ENCODE results near the gene EPHA10.
A peak's percentile ranks its signal among the peaks of the same experiment; 100 is the strongest.
"Not testable (repeated sequence)": the region's sequence is repeated elsewhere in the genome, so short reads cannot be mapped to it uniquely, and the experiment has no call there.

Gene EPHA10

DNA sequence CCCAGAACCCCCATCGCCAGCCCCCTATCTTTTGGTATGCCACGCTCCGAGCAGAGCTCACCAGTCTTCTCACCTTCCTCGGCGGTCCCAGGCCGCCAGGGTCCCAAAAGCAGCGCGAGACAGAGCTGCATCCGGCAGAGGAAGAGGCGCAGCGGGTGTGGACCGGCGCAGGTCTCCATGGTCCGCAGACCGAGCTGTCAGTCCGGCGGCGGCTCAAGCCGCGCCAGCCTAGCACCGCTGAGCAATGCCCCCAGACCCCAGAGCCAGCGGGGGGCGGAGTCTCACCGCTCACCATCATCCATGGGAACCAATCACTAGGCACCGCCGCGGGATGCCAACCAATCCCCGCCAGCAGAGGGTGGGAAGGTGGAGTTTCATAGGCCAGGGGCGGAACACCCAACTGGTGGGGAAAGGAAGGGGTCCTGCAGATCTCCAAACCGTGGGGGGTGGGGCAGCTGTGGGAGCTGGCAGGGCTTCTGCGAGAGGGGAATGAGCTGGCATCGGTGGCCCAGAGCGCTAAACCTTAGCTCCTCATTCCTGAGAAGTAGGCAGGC lies at the start of gene EPHA10:
Gene EPHA10 (minus strand): TSS at position 233 of the 554 bp plus-strand sequence. CDS start 54 bp downstream, at position 179.
- DNase-seq: peak; percentile 42

DNA sequence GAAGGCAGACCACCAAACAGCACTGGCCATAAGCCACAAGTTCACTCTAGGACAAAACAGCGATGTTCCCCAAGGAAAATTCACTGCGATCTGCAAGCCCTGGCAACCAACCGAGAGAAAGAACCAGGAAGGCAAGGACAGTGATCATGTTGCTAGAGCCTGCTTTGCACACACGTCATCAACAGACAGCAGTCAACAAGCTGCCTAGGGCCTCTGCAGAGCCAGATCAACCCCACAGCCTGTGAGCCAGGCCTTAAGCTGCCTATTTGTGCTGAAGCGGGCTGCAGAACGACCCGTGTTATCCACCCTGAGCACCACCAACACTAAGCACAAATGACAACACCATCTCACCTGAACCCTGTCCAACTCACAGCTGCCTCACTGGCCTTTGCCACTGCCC lies 49.3 kb upstream of the EPHA10 start:
- DNase-seq: no peak

DNA sequence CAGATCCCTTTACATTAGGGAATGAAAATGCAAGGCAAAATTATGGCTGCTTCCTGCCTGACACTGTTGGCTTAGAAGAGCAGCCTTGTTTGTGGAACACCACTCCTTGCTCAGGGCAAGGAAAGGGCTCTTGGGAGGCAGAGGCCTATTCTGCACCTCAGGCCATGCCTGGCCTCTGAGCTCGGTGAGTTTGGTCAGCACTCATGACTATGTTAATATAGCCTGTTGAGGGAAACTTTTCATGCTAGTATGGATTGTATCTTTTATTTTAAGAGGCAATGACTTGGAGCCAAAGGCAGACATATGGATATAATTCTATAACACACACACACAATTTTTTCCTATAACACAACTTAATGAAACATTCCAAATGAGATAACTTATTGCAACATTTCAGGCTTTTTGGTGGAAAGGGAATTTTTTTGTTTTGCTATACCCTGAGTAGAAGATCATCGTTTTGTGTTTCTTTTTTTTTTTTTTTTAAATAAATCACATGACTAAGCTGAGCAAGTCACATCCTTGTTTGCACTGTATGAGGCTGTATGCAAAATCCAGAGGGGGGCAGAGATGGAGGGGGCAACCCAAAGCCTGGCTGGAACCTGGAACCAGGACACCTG lies 48.7 kb upstream of the EPHA10 start:
- no peak for DNase-seq

DNA sequence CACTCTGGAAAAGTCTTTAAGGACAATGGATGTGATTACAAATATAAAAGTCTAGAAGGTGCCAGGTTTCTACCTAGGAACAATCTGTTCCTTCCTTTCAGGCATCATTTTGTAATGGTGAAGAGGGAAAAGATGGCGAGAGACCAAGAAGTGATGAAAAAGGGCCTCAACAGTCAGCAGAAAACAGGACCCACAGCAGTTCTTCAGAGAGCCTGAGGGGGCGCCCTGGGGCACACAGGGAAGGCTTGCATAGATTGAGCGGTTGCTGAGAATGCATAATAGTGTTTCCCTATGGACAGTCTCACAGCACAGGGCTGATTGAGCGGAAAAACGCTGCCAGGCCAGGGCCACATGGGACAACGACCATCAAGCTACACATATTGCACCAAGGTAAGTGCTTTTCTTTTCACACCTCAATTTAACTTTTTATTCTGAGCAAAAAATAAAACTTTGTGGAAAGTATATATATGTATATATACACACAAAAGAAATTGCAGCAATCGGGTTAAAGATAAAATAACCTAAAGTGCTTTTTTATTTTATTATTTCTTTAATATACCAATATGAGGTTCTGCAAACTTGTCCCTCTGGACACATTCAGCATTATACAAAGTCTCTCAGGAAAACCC lies 46.2 kb upstream of the EPHA10 start:
- peak; percentile 27 for DNase-seq

DNA sequence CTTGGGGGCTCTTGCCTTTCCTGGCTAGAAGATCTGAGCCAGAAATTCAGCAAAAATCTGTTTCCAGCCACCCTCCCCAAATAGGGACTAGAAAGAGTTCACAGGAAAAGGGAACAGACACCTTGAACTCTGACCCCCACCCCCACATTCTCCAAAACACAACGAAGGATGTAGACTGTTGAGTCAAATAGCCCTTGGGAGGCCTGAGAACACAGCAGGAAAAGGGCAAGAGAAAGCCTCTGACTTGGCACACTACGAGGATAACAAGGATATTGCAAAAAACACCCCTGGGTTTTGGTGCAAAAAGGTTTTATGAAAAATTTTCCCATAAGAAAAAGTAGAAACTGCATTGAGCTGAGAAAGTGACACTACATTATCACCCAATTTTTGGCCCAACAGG lies 45.0 kb upstream of the EPHA10 start:
- no peak for DNase-seq

DNA sequence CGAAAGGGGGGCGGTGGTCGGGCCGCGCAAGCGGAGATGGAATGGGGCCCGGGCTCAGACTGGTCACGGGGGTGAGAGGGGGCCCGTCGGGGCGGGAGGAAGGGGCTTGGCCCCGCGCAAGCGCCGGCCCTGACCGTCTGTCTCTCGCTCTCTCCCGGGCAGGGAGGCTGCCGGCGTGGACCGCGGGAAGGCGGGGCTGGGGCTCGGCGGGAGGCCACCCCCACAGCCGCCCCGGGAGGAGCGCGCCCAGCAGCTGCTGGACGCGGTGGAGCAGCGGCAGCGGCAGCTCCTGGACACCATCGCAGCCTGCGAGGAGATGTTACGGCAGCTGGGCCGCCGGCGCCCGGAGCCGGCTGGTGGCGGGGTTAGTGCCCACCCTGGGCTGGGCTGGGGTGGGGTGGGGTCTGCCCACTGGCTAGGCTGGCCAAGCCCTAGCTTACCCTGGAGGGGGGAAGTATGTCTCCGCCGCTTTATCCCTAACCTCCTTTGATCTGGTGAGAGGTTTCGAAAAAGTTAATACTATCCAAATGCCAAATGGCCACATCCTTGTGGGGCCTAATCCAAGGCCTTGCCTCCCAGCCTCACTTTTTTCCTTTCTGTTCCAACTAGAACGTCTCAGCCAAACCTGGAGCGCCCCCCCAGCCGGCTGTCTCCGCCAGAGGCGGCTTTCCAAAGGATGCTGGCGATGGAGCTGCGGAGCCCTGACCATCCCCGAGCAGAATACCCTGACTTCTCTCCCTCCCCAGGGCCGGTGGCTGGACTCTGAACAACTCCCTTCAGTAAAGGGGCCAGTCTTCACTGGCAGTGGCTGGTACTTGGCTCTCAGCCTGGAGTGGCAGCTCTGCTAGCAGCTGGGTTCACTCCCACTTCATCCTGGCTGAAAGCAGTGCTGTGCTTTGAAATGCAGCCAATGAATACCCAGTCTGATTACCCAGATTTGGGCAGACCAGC lies 43.7 kb upstream of the EPHA10 start:
- DNase-seq: no peak

DNA sequence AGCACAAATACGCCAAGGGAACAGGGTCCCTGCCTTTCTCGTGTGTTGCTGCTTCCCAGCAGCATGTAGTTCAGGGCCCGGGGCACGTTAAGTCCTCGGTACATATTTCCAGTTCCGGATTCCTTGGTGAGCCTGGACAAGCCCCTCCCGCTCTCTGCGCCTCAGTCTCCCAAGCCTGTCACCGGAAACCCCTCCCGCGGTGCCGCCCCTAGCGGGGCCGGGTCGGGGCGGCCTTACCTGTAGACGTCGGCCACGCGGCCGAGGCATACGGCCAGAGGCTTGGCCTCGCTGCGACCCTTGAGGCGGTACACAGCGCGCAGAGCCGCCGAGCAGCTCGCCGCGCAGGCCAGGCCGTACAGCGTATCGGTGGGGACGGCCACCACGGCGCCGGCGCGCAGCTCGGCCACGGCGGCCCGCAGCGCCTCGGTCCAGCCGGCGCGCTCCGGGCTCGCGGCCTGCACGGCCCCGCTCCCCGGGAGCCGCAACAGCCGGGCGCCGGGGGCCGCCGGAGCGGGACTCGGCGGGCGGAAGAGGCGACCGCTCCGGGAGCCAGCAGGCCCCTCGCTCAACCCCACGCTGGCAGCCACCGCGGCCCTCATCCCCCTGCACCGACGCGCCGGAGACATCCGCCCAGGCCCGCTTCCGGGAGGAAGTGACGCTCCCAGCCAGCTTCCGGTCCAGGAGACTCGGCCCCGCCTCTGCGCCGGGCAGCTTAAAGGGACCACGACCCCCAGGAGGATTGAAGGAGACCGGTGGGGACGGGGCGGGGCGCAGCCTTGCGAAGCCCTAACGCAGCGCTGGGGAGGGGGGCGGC lies 42.8 kb upstream of the EPHA10 start, which contains the start of the genes C1orf122 and YRDC:
Gene C1orf122 (plus strand): TSS at position 236 of the 814 bp plus-strand sequence. CDS start 615 bp downstream, outside the sequence.
Gene YRDC (minus strand): TSS at position 654 of the 814 bp plus-strand sequence. CDS start 28 bp downstream, at position 626.
- DNase-seq: peak; percentile 43

DNA sequence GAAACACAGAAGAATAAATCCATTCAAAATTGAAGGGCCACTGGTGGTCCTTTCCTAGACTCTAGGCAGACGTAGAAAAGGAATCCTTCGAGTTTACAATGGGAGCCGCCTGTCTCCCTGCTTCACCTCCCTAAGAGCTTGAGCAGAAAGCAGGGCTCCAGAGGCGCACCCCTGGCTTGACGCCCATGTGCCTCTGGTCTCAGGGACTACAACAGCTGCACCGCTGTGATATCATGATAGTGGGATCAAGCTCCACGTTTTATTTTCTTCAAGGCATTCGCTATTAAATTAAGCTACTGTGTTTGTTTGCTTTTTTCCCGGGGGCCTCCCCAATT lies 42.3 kb upstream of the EPHA10 start:
- DNase-seq: no peak

DNA sequence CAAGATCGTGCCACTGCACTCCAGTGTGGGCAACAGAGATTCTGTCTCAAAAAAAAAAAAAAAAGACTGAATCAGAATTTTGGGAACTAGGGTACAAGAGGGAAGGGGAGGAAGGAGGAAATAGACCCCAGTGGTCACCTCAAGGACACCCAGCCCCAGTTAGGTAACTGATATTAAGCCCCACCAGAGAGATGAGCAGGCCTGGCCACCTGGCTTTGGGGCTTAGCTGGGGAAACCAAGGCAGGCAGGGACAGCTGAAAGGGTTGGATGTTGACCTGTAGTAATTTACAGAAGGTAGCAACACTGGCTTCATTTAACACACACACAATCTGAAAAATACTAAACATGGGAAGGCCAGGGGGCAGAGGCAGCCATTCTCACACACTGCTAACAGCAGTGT lies 37.5 kb upstream of the EPHA10 start:
- DNase-seq: no peak

DNA sequence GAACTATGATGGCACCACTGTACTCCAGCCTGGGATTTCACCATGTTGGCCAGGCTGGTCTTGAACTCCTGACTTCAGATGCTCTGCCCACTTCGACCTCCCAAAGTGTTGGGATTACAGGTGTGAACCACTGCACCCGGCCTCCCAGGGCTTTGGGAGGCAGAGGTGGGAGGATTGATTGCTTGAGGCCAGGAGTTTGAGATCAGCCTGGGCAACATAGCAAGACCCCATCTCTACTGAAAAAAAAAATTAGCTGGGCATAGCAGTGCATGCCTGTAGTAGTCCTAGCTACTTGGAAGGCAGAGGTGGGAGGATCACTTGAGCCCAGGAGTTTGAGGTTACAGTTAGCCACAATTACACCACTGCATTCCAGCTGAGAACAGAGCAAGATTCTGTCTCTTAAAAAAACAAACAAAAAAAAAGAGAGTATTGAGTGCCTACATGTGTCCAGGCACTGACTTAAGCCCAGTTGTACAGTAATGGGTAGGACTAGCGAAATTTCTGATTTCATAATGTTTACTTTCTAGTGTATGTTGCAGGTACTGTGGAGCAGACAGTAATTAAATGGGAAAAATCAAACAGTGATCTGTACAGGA lies 32.9 kb upstream of the EPHA10 start:
- DNase-seq: no peak

DNA sequence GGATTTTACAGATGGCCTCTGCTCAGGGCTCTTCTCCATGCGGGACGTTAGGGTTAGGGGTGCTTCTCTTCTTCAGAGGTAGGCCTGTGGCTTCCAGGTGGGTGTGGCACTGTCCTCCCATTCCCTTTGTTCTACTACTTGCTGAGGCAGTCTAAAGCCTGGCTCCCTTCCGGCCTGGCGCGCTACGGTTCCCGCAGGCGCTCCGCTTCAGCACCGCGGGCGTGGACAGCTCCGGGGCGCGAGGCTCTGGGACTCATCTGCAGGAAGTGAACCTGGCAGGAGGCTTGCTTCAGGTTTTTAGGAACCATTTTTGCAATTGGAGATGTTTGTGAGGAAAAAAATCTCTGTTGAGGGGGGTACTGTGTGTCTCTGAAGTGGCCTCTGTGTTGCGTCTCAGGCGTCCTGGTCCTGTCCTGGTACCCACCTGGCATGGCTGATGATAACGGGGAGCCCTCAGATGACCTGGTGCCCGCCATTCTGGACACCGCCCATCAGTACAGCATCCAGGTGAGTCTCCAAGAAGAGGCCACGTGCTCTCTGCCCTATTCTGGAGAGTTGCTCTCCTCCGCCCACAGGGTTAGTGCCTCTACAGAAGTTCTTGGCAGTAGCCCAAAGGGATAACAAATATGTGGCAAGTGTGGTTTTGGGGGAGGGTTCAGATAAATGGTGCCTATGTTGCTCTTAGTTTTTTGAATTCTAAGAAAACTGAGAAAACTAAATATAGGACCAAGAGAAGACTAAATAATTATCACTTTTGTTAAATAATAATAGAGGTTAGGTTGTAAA lies 30.6 kb upstream of the EPHA10 start:
- DNase-seq: no peak

DNA sequence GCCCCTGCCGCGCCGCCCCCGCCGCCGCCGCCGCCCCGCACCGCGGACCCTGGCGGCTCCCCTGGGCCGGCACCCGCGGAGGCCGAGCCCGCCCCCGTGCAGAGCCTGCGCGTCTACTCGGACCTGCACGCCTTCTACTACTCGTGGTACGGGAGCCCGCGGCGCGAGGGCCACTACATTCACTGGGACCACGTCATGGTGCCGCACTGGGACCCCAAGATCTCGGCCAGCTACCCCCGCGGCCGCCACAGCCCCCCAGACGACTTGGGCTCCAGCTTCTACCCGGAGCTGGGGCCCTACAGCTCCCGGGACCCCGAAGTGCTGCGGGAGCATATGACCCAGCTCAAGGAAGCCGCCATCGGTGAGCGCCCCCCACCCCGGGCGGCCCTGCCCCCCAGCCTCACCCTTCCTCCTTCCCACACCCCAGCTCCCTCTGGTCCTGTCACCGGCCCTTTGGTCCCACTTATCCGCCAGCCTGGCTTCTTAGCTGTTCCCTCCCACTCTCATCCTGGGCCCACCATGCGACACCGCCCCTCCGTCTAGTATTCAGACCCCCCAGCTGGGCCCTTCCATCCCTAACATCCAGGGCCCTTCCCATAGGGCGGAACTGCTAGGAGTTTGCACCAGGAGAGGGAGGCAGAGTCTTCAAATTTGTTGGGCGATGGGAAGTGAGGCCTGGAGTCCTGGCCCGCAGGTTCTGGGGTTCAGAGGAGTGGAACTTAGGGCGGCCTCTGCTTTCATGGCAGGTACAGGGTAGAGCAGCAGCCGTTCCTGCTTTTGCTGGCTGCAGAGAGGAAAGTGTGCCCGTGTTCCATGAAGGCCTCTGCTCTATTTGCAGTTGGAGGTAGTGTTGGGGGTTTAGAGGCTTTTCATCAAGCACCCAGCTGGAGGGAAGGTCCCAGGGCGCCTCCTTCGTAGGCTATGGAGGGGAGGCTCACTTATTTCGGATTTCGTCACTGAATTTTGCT lies 29.7 kb upstream of the EPHA10 start:
- no peak for DNase-seq

DNA sequence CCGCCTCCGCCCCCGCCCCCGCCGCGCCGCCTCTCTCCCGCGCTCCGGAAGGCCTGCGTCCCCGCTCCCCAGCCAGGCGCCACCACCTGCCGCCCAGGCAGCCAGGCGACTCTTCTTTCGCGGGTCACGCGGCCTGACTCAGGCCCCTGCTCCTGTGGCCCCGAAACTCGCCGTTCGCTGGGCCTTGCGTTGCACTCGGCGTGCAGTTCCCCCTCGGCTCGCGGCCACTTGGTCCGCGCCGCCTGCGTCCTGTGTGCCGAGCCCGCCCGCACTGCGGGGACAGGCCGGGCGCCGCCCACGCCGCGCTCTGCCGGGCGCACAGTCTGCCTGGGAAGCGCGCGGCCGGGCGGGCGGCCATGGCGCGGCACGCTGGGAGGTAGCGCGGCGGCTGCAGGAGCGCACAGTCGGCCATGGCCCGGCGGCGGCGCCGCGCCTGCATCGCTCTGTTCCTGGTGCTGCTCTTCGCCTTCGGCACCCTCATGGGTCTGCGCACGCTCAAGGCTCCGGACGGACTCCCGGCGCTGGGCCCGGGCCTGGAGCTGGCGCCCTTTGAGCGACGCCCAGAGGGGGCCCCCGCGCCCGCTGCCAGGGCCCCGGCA lies 29.0 kb upstream of the EPHA10 start, which contains the start of gene MANEAL:
Gene MANEAL (plus strand): TSS at position 75 of the 599 bp plus-strand sequence. CDS start 336 bp downstream, at position 411.
- DNase-seq: no peak

DNA sequence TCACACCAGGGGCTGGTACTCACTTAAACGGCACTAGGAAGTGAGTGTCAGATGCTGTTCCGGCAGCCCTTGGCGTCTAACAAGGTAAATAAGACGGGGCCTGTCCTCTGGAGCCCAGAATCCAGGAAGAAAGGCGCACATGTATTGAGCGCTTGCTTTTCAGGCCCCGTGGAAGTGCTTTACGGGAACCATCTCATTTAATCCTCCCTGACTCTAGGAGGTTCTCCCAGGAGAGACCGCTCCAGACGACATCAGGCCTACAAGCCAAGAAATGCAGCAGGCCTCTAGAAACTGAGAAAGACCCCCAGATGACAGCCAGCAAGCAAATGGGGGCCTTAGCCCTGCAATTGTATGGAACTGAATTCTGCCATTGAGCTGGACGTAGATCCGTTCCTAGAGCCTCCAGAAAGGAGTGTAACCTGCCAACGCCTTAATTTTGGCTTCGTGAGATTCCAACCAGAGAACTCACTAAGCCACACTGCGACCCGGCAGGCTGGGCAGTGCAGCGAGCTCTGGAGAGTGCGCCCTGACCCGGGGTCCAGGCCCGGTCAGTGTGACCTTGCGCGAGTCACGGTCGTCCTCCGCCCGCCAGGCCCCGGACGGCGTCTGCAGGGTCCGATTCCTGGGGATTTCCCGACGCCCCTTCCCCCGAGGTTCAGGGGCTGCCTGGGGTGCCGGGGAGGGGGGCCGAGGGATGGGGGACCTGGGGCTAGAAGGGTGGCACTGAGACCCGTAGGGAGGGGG lies 28.2 kb upstream of the EPHA10 start:
- no peak for DNase-seq

DNA sequence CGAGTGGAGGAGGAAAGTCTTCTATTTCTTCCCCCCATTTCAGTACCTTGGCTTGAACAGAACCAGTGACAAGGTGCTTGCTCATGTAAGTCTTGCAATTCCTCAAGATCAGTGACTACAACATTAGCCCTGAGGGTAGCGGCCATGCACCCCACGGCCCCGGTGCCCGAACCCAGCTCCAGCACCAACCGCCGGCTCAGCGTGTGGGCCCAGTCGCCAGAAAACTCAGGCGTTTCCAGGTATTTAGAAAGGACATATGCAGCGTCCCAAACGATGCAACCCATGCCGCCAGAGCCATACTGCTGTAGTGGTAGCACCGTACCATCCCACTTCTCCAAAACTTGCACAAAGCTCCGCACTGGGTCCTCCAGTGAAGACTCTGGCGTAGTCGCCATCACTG lies 17.6 kb upstream of the EPHA10 start:
- no peak for DNase-seq

DNA sequence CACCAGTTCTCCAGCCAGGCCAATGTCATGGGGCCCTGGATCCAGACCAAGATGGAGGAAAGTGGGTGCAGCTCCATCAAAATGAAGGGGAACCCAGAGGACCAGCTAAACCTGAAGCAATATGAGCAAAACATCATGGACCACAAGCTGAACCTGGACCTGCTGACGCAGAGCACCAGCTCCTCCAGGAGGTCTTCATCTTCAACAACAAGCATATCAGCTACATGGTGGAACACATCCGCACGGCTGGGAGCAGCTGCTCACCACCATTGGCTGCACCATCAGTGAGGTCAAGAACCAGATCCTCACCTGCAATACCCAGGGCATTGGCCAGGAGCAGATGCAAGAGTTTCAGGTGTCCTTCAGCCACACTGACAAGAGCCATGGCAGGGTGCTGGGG lies 13.7 kb upstream of the EPHA10 start:
- DNase-seq: no peak

DNA sequence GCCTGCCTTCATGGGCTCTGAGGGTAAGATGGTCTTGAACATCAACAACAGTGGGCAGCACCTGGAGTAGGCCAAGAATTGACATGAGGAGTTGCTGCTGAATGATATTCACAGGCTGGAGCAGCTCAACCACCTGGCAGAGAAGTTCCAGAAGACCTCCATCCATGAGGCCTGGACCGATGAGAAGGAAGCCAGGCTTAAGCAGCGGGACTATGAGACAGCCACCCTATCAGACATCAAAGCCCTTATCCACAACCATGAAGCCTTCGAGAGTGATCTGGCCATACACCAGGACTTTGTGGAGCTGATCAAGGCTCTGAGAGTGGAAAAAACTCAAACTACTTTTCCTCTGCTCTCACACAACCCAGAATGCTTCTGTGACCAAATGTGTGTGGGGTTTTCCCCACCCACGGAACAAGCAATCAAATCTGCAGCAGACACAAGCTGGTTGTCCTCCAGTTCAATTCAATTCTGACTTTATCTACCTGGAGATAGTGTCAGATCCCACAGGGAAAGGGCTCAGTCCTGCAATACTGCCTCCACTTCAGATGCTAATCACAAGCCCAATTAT lies 12.1 kb upstream of the EPHA10 start:
- no peak for DNase-seq

DNA sequence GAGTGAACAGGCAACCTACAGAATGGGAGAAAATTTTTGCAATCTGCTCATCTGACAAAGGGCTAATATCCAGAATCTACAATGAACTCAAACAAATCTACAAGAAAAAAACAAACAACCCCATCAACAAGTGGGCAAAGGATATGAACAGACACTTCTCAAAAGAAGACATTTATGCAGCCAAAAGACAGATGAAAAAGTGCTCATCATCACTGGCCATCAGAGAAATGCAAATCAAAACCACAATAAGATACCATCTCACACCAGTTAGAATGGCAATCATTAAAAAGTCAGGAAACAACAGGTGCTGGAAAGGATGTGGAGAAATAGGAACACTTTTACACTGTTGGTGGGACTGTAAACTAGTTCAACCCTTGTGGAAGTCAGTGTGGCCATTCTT lies 6.5 kb upstream of the EPHA10 start:
- not testable (repeated sequence) for DNase-seq

Measured in NCI-H524 treated with DMSO at 0.1 percent for 48 hours (cell line).